Adrenal gland (tissue), 5 donors: ENCODE measurements around the gene KEL.

ENCODE experiments used
- CTCF ChIP-seq, 6 experiments: fragments of 450-650 bp in 4 of 6; fragments of 200-600 bp in 2 of 6; sonication (generic) in 1 of 6; IDR thresholded peaks; 1 replicate in 5 of 6; 2 replicates in 1 of 6; pipeline versions ENCODE4 v1.5.1 to v1.8.0; 2016 to 2021; ENCODE audit warnings: antibody characterized with exemption in 6 of 6, mild to moderate bottlenecking in 2 of 6, moderate library complexity in 1 of 6
- POLR2A ChIP-seq, 2 donors: fragments of 450-650 bp; IDR thresholded peaks; one replicate each; pipeline ENCODE4 v1.6.1; 2017; ENCODE audit warnings: antibody characterized with exemption in 2 of 2, mild to moderate bottlenecking in 2 of 2, moderate library complexity in 1 of 2
- donor health status: DM: no; HTN: no; CAD: no.

GRCh38 chr7:142925413-142925812 lies 36.8 kb downstream of the KEL start:
- TF ChIP-seq CTCF (IDR thresholded peaks at IDR 0.05) (no peak), POLR2A (IDR thresholded peaks at IDR 0.05) (no peak)
